Subcutaneous abdominal adipose tissue (tissue), 5 donors: Measurements from ENCODE around the gene IFNL3.

Experiments
- H3K27ac ChIP-seq: one replicate; pipeline ENCODE4 v1.7.0; 2013; ENCODE audit warnings: low read depth, mild to moderate bottlenecking, inconsistent platforms, low read length, moderate library complexity
- H3K27me3 ChIP-seq, 5 donors: one replicate each; pipeline ENCODE4 v1.7.0; 2013; ENCODE audit warnings: low read length in 5 of 5, inconsistent platforms in 1 of 5; ENCODE audit not compliant: control insufficient read depth in 5 of 5, insufficient read depth in 4 of 5
- H3K36me3 ChIP-seq, 5 donors: one replicate each; pipeline ENCODE4 v1.7.0; 2013; ENCODE audit warnings: low read length in 5 of 5; ENCODE audit not compliant: control insufficient read depth in 5 of 5, insufficient read depth in 5 of 5
- H3K4me1 ChIP-seq, 5 donors: one replicate each; pipeline ENCODE4 v1.7.0; 2013; ENCODE audit warnings: low read length in 5 of 5, mild to moderate bottlenecking in 3 of 5, moderate library complexity in 1 of 5; ENCODE audit not compliant: control insufficient read depth in 5 of 5, insufficient read depth in 5 of 5
- H3K4me3 ChIP-seq, 5 donors: one replicate each; pipeline ENCODE4 v1.7.0; 2013; ENCODE audit warnings: low read length in 5 of 5, low read depth in 1 of 5
- H3K9ac ChIP-seq, 5 donors: one replicate each; pipeline ENCODE4 v1.7.0; 2013; ENCODE audit warnings: low read length in 5 of 5, mild to moderate bottlenecking in 4 of 5, moderate library complexity in 3 of 5
- H3K9me3 ChIP-seq, 5 donors: one replicate each; pipeline ENCODE4 v1.7.0; 2013; ENCODE audit warnings: low read length in 5 of 5; ENCODE audit not compliant: control insufficient read depth in 5 of 5
- donor health status: healthy.
- donor health status: healthy.
- donor health status: healthy.
- donor health status: healthy.
- donor health status: healthy.

The IFNL3 gene

GRCh38 chr19:39195755-39196154 lies 49.1 kb downstream of the IFNL3 start:
- Histone ChIP-seq H3K9me3 (no peaks in the 10 kb centered on the region), H3K9ac (no peak overlapping the region), H3K4me3 (no peak overlapping the region), H3K36me3 (no peaks in the 10 kb centered on the region), H3K4me1 (peaks cover 0 to 11% (median 3%) of the 10 kb centered on the region in 5 donors), H3K27ac (no peak overlapping the region), H3K27me3 (peaks cover 29 to 54% (median 48%) of the 10 kb centered on the region in 5 donors)

GRCh38 chr19:39194832-39195542 lies 49.8 kb downstream of the IFNL3 start:
- Histone ChIP-seq H3K27me3 (peaks cover 24 to 47% (median 43%) of the 10 kb centered on the region in 5 donors), H3K9ac (no peak overlapping the region), H3K27ac (no peak overlapping the region), H3K4me1 (peaks cover 0 to 11% (median 3%) of the 10 kb centered on the region in 5 donors), H3K9me3 (no peaks in the 10 kb centered on the region), H3K36me3 (no peaks in the 10 kb centered on the region), H3K4me3 (no peak overlapping the region)

- peaks cover 0 to 11% (median 3%) of the 10 kb centered on the region in 5 donors for H3K4me1 ChIP-seq
- H3K27ac ChIP-seq: no peak overlapping the region
- peak overlapping the region in 1 of 5 donors; percentile 14 for H3K9ac ChIP-seq
- H3K9me3 ChIP-seq: no peaks in the 10 kb centered on the region
- no peak overlapping the region for H3K4me3 ChIP-seq
- peaks cover 23 to 41% (median 40%) of the 10 kb centered on the region in 5 donors for H3K27me3 ChIP-seq
- H3K36me3 ChIP-seq: no peaks in the 10 kb centered on the region
These were observed 51.0 kb downstream of the IFNL3 start for GRCh38 chr19:39193803-39194202.
